Hippocampal formation (tissue), 2 donors: ENCODE measurements around the gene PDE5A.

ENCODE experiments used
- DNase-seq, 2 donors: peaks; one replicate each; lab custom pipeline; 2025; lab: John Stamatoyannopoulos, UW

Gene PDE5A

DNA sequence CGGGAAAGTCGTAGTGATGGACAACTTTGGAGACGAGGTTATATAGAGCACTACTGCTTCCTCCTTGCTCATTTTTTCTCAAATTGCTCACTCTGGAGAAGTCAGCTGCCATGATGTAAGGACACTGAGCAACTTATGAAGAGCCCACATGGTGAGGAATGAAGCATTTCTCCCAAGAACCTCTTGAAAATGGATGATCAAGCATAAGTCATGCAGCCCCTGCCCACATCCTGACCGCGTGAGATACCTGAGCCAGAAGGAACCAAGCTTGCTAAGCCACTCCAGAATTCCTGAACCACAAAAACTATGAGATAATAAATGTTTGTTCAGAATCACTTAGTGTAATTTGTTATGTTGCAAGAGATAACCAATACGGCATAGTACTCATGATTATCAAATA is 42.8 kb downstream of the PDE5A start:
- no peak for DNase-seq

- DNase-seq, result no peak
These were observed 47.3 kb downstream of the PDE5A start for GRCh38 chr4:119581190-119581873.

DNA sequence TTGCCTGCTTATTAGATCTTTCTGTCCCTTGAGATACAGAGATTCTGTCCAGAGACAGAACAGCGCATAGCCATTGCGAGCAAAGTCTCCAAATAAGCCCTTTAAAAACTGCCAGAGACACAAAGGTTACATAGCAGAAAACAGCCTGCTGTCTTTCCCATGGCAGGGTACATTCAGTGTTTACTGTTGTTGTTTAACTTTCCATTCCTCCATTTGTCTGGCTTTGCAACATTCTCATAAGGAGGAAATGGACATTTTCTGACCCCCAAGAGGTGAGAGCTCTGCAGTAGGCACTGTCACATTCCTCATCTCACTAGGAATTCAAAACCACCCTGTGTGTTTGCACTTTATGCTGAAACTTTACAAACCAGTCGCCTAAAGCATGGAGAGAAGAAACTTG is 48.3 kb downstream of the PDE5A start:
- no peak for DNase-seq

GRCh38 chr4:119579823-119580222 is 48.8 kb downstream of the PDE5A start:
- DNase-seq, result no peak

DNA sequence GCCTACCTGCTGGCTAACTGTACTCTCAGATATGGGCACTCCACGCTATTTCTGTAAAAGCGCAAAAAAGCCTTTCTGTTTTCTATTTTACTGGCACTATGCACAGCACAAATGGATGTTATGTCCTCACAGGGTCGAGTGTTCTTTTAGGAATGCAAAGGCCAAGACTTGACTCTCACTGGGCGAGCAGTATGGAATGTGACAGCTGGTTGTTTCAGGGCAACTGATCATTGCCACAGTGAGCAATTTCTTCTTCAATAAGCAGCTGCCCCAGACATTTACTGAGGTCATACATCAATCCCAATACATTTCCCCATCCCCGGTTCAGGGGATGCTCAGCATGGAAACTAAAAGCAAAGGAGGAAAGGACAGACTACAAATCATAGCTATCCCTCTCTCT is 58.2 kb downstream of the PDE5A start:
- DNase-seq, result no peak

DNA sequence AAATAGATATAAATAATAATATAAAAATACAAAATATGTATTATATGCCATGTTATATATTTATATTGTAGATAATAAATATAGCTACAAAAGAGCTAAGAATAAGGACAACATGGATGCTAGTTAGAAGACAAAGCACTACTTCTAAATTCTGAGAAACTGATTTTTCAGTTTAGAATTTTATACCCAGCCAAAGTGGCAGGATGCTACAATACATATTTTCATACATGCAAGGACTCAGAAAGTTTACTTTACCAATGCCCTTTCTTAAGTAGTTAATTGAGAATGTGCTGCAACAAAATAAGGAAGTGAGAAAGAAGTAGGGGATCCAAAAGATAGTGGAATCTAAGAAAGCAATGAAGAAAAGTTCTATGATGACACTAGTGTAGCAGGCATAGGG is 64.5 kb downstream of the PDE5A start:
- no peak for DNase-seq

- peak in 1 of 2 donors; percentile 5 for DNase-seq
These were observed 69.5 kb downstream of the PDE5A start for GRCh38 chr4:119559044-119559647.

- DNase-seq, result no peak
These were observed 77.6 kb downstream of the PDE5A start for GRCh38 chr4:119550857-119551532.

- DNase-seq, result no peak
These were observed 79.0 kb downstream of the PDE5A start for GRCh38 chr4:119549639-119550038.

DNA sequence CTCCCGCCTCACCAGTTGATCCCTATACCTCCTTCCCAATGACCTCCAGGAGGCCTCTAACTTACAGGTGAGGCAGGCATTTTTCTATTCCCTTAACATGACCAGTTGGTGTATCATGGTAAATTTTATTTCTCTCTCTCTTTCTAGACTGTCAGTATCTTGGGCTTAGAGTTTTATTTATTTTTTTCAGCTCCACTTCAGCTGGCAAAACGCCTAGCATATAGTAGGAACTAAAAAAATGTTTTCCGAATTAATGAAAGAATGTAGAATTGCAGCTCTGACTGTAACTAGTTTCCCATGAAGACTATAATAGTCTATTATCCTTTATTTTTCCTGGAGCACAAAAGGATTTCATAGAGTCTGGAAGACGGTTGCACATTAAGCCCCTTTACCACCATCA is 84.8 kb downstream of the PDE5A start:
- DNase-seq, result no peak

DNA sequence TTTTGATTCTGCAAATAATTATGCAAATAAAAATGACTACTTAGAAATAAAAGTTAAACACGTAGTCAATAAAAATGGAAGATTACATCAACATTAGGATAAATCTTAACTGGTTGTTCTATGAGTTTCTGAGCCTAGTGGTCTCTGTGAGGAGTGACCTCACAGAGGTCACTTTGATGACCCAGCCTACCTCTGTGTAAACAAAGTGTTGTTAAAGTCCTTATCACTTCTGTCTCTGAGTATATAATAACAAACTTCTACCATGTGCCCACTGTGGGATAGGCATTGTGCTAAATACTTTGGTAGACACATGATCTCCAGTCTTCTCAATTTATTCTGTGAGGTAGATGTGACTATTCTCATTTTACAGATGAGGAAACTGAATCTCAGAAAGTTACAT is 85.4 kb downstream of the PDE5A start:
- DNase-seq, result no peak

DNA sequence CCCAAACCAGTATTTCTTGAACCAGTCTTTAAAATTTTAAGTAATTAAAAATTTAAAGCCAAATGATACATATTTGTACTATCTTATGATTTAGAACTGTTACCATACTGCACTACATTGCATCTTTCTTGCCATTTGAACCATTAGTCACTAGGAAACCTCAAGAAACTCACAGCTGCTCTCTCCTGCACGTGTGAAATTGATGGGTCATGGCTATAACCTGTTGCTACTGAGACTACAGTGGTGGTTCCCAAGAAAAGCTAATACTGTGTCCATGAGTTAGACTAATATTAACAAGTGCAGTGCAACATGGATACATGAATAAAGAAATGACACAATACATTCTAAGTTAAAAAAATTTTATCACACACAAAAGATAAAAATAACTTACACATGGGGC is 88.4 kb downstream of the PDE5A start:
- DNase-seq, result no peak

- DNase-seq, result no peak
These were observed 91.0 kb downstream of the PDE5A start for GRCh38 chr4:119537586-119537985.

GRCh38 chr4:119536572-119537528 is 91.8 kb downstream of the PDE5A start:
- DNase-seq, result no peak

GRCh38 chr4:119532319-119532718 is 96.3 kb downstream of the PDE5A start:
- no peak for DNase-seq

DNA sequence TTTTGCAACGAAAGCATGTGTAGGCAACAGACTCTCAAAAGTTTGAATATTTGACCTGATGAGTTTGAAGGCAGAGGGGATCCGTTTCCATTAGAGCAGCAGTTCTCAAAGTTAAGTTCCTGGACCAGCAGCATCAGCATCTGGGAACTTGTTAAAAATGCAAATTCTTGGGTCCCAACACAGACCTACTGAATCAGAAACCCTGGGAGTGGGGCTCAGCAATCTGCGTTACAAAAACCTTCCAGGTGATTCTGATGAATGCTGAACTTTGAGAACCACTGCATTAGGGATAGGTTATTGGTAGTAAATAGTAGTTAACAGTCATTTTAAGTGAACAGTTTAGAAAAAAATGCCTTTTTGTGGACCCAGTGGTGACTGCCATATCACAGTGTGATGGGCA is 98.8 kb downstream of the PDE5A start:
- no peak for DNase-seq

DNA sequence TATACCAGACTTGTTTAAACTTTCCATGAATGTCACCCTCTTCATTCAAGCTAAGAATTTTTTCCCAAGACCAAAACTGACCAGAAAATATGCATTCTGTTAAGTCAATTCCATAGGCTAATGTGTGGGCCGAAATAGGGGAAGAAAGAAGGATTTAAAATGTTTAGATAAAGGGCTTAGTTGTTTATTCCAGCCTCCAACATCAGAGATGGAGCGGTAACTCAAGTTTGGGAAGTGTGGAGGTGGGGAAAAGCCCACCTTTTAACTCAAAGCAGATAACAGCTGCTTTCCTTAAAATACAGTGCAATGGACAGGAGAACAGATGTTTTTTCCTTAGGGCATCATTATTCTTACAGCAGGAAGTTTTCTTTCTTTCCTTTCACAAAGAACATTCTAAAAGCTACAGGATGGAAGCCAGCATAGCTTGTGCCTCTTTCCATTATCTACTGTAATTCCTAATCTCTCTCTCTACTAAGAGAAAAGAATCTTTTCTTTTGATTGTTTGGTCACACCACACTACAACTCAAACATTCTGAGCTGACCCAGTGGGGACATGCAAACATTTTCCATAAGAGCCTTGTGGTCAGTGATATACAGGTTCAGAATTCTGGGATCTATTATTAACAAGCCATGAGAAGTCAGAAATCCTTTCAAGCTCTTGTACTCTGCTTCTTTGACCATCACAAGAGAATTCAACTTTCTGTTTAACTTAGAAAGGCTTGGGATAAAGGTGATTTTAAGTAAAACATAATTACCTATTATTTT is 101.6 kb downstream of the PDE5A start:
- no peak for DNase-seq

DNA sequence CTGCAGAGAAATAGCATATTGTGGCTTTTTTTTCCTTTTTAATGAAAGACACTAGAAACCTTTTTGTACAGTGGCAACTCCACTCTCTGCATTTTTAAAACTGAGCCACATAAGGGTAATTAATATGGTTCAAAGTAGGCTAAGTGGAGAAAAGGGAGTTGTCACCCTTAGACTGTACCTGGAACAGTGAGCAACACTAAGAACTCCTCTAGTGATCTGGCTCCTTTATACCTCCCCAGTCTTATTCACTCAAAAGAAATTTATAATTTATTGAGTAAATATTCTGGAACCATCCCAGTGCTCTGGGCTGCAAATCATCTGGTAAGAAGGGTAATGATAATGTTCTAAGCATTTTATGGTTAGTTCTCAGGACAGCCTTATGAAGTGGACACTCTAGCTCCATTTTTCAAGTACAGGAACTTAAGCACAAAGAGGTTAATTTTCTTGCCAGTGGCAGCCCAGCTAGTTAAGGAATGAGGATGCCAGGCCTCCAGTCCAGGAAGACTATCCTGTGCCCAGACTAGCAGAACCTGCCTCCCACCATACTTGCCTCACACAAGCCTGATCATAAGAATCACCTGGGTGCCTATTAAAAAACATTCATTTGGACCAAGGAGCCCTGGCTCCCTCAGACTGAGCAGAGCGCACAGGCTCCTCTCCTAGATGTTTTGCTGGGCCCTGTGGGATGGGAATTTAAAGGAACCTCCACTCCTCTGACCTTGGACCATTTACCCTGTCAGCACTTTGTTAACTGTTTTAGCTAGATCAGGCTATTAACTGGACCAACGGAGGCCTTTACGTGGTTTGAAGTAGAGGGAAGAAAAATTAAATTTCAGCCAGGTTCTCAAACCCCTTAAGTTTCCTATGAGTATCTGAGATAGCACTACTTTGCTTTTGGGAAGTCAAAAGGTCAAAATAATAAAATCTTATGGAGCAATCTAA is 102.6 kb downstream of the PDE5A start:
- DNase-seq, result no peak

DNA sequence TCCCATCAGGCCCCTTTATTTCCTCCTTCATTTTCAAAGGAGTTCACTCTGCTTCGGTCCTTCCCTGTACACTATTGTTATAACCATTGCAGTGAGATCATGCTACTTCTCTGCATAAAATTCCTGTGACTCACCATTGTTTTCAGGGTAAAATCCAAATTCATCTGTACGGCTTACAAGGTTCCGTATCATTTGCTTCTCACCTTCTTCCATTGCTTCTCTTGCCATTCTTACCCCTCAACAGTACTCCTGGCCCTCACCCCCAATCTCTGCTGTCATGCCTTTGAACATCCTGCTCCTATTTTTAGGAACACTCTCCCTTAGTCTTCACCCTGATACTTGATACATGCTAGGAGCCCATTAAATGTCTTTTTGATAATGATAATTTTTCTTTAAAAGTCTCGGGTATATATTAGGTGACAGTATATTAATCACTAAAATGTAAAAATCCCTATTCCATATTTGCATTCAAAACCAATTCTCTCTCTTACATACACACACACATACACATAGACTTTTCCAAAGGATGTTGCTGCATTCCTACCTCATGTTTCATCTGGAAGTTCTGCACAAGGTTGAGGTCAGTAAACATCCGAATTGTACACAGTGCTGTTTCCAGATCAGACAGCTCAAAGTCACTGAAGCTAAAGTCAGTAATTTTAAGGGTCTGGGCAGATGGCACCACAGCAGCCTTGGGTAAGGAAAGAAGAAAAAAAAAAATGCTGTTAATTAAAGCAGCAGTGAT is 103.4 kb downstream of the PDE5A start:
- no peak for DNase-seq

DNA sequence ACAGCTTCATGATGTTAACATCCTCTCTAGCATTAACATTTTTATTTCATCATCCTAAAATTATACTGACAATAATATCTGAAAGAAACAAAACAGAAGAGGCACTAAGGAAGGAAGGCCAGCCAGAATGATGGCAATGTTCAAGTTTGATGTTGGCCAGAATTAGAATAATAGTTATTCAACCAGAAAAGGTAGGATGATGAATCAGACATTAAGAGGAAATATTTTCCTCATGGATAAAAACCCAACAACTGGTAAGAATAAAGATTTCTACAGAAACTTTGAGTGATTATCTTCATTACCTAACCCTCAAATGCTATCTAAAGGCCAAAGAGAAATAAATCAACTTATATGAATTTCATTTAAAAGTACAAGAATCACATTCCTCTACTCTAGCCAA is 105.2 kb downstream of the PDE5A start:
- DNase-seq, result no peak
